Loucy (cell line): ENCODE measurements around the gene STK39.

Experiments used
- CTCF ChIP-seq: fragments of 200-600 bp; sonication (generic); conservative IDR thresholded peaks from 2 replicates; pipeline ENCODE4 v1.5.1; 2014; ENCODE audit warnings: mild to moderate bottlenecking, antibody characterized with exemption, low read length
- EZH2phosphoT487 ChIP-seq: fragments of 200-600 bp; IDR thresholded peaks from 2 replicates; pipeline ENCODE4 v1.6.1; 2018; ENCODE audit warnings: antibody characterized with exemption, mild to moderate bottlenecking, moderate library complexity, borderline replicate concordance

GRCh38 chr2:168135630-168136029 is 111.8 kb downstream of the STK39 start:
- TF ChIP-seq CTCF = no peak
- TF ChIP-seq EZH2phosphoT487 = no peak
